NCI-H146 treated with DMSO at 0.1 percent for 48 hours (cell line): ENCODE results near the gene NPR2.

Experiments used
- DNase-seq: peaks from one replicate; lab custom pipeline; 2025; ENCODE audit not compliant: unreplicated experiment; lab: John Stamatoyannopoulos, UW

The NPR2 gene

DNA sequence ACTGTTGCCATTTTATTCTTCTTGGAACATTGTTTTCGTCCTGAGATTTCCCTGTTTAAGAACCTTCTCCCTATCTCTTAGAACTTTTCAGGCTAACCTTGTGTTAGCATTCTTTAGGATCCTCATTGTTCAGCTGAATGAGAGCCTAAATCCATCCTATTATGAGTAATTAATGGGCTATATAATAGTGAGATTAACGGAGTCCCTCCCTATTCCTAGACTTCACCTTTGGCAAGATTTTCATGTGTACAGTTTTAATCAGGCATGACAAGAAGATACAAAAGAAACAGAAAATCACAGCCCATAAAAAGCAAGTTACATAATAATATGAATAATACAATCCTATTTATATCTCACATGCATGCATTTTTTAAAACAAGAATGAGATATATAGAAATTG lies 28.2 kb upstream of the NPR2 start:
- no peak for DNase-seq

DNA sequence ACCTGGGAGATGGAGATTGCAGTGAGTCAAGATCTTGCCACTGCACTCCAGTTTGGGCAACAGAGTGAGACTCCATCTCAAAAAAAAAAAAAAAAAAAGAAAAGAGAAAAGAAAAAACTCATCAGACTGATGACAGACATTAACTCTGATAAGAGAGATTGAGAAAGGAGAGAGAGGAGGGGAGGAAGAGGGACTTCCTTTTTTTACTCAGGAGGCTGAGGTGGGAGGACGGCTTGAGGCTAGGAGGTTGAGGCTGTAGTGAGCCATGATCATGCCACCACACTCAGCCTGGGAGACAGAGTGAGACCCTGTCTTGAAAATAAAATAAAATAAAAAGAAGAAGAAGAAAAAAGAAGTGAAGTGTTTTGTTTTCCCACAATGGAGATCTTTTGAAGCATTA lies 27.6 kb upstream of the NPR2 start:
- no peak for DNase-seq

DNA sequence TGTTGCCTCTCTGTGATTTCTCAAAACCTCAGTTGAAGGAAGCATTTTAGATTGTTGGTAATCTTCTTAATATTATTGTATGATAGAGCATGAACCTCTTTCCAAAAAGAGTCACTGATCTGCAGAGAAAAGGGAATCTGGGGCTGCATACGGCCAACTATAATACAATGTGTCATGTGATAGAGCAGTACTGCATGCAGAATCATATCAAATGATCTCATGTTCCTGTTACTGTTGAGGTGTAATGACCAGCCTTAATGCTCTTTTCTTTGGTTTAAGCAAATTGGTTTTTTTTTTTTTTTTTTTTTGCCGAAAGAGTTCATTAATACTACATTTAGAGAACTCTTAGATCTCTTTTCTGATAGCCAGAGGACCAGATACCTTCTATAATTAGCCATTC lies 24.4 kb upstream of the NPR2 start:
- DNase-seq = no peak

DNA sequence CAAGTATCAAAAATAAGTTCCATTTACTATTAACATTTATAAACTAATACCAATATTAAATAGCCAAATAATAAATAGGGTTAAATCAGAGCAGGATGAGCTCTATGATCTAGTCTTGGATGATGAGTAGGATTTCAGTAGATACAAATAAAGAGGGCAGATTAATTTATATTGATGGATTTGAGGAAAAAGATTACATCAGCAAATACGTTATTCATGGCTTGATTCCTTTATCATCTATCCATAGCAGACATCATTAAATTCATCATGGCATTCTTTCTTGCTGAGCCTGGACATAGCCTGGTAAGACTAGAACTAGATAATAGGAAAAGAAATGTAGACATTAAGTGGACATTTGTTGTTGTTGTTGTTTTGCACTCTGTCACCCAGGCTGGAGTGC lies 23.9 kb upstream of the NPR2 start:
- no peak for DNase-seq

DNA sequence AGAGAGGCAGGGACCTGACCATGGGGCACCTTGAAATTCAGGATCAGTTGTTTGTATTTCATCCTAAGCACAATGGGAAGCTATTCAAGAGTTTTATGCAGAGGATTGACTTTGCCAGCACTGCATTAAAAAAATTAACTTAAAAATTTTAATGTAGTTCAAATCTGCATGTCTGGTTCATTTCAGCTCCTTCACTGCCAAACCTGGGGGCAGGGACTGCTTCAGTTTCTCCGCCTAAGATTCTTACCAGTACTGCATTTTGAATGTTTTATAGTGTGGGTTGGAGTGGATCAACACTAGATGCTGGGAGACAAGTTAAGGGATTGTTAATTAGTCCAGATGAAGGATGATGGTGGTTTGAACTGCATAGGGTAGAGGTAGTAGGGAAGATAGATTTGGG lies 21.6 kb upstream of the NPR2 start:
- no peak for DNase-seq

DNA sequence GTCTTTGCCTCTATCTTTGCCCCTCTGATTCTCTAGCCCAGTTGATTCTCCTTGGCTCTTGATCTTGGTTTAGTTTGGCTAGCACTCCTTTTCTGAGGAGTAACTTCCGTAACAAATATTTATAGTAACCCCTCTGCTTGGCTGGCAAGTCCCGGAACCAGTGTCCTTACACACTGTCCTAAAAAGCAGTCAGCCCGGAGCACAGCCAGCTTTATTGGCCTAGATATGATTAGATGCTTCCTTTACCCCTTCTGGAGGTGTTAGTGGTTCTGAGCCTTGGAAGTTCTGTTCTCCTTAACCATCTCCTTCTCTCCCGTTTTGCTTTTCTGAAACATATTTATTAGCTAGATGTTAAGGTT lies 20.3 kb upstream of the NPR2 start:
- no peak for DNase-seq

DNA sequence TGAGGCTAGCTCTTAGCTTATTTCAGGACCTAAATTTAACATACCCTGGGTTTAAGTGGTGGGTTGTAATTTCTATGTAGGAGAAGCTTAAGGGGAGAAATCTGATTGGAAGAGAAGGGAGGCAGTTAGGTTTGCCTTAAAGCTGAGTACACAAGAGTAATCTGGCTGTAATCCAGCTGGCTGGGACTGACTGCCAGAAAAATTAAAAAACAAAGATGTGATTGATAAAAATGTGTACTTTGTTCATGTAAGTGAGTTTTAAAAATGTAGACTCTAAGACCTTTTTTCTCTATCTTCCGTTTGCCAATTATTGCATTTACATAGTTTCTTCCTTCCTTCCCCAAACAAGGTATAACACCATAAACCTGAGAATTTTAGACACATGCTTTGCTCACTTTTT lies 19.9 kb upstream of the NPR2 start:
- DNase-seq = peak; percentile 59

DNA sequence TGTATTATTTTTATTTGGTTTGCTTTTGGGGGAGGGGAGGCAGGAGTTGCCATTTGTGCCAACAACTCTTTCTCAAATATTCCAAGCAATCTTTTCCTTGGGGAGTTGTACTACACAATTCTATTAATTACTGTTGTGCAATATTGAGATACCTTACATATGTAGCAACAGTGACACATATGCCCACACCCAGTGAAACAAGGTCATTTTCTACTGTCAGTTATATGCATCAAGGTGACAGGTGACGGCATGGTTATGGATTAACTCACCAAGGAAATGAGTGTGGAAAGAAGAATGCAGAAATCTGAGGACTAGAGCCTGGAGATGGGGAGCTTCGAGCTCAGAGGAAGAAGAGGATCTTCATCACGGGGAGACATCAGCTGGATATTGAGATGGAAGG lies 19.4 kb upstream of the NPR2 start:
- no peak for DNase-seq

DNA sequence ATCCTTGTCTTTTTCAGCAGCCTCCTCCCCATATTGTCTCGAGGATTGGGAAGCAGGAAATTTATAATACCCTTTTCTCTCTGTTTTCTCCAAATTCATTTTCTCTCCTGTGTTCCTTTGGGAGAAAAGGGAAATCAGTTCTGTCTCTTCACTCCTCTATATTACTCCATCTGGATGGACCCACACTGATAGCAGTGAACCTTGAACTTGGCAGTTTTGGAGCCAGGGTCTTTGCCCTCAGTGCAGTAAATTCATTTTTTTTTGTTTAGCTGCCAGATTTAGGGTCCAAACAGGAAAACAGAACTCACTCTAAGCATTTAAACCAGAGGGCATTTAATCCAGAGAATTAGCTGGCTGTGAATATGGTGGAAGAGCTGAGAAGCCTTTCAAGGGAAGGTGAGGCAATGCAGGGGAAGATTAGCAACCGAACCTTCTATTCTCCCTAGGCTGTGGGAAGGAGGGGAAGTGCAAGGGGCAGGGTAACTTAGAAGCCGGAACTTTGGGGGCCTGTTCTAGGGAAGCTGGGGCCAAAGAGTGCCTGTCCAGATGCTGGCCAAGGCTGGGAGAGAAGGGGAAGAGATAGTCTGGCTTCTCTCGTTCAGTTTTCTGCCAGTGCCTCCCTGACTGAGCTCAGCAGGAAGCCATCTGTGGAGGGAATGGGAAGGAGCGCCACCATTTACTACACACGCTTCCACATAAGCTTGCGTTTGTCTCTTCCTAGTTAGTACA lies 16.3 kb upstream of the NPR2 start:
- DNase-seq = peak; percentile 61

DNA sequence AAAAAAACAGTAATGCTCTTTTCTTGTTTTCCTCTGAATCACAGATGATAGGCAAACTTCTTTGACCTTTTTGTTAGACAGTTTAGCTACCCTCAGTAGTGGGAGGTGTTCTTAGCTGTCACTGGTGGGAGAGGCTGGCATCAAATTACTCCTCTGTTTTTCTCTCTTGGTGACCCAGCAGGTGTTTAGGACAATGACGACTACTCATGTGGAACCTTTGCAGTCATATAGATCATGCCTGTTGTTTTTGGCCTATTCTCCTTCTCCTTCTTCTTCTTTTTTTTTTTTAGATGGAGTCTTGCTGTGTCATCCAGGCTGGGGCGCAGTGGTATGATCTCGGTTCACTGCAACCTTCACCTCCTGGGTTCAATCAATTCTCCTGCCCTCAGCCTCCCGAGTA lies 15.4 kb upstream of the NPR2 start:
- peak; percentile 98 for DNase-seq

DNA sequence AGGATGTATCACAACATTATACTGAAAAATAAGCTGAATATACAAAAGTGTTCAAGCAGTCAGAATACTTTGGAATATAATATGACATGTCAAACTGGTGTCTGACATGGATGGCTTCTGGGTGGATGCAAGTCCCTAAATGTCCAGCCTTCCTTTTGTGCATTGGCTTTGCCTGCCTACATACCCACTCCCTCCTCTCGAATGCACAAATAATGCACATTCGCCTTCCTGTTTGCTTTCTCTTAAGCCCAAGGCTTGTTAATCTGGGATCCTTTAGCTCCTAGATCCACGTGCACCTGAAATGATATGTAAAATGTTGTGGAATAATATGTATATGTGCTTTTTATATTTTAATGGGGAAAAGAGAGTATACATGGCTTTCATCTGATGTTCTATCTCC lies 12.9 kb upstream of the NPR2 start:
- DNase-seq = no peak

DNA sequence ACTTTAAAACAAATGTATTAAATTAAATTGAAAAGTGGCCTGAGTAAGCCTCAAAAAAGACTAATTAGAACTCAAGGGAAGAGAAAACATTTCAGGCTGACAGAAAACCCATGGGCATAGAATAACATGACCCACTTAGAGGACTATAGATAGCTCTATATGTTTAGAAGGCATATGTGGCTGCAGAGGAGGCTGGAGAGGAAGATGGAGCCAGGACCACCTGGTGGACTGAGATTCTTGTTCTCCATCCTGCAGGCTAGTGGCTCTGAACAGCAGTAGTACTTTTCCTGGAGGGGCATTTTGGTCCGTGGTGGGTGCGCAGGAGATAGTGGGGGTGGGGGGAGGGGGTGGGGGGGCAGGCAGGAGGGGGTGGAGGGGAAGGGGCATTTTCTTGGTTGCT lies 10.3 kb upstream of the NPR2 start:
- DNase-seq = no peak

DNA sequence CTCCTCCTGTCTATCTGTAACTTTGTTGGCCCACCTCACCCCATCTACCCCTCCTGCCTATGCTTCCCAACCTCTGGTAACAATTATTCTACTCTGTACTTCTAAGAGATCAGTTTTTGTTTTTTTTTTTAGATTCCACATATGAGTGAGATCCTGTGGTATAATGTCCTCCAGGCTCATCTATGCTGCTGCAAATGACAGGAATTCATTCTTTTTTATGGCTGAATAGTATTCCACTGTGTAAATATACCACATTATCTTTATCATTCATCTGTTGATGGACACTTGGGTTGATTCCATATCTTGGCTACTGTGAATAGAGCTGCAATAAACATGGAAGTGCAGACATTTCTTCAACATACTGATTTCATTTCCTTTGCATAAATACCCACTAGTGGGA lies 8.0 kb upstream of the NPR2 start:
- DNase-seq = no peak

DNA sequence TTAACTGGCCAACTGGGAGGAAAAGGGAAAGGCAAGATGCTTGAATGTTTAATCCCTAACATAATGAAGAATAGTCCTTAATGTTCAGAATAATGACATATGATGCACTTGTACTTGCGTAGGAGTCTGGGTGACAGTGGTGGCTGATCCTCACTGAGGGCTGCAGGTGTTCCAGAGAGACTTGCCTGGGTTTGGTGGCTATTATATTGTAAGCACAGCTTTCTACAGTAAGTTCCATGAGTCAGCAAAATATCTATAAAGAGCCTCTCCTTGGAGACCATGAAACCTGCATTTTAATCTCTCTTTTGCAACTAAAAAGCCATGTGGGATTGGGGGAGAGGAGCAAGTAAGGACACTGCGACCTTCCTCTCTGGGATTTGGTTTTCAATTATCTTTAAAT lies 1.9 kb upstream of the NPR2 start:
- no peak for DNase-seq

DNA sequence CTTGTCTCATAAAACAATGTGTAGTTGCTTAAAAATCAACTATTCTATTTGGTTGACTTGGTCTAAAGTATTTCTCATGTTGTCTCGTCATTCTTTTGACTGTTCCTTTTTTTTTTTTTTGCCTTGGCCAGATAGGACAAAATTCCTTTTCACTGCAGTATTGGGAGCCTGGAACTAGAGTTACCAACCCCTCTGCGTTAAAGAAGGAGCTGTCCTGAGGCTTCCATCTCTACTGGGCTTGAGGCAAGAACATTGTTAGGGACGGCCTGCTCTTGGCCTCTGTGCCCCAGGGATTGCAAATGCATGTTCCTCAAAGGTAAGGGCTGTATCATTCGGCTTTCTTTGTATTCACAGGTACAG lies 1.4 kb upstream of the NPR2 start:
- DNase-seq = no peak

DNA sequence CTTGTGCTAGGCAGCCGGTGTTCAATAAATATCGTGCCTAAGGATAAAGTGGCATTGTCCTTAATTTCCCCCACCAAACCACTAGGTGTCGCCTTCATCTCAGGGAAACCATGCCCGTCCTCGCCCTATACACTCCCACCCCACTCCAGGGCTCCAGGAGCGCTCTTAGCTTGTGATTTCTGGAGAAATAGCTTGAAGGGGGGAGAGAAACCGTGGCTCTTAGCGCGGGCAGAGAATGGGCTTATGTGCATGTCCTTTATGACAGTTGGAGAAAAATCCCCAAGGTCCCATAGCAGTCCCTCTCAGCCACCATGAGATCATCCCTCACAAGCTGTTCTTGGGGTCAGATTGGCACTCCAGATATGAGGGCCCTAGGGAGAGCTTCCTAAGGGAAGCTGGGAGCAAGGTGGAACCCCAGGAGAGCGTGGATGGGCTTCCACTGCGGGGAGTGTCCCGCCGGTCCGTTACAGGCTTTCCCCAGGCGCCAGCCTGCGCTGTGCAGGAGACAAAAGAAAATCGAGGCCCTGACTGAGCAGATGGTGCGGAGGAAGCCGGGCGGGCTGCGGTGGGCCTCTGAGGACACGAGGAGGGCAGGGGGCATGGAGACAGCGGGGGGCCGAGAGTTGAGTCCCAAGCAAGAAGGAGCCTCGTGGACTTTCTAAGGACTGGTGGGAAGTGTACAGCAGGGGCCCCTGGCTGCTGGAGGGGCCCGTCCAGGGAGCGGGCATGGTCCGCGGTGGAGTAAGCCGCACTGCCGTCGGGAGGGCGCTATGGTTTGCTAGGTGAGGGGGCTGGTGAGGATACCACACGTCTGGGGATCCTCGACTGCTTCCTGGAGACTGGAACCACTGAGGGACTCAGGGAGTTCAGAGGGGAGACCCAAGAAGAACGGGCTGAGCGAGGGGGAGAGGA lies 750 bp upstream of the NPR2 start:
- DNase-seq = peak; percentile 69

DNA sequence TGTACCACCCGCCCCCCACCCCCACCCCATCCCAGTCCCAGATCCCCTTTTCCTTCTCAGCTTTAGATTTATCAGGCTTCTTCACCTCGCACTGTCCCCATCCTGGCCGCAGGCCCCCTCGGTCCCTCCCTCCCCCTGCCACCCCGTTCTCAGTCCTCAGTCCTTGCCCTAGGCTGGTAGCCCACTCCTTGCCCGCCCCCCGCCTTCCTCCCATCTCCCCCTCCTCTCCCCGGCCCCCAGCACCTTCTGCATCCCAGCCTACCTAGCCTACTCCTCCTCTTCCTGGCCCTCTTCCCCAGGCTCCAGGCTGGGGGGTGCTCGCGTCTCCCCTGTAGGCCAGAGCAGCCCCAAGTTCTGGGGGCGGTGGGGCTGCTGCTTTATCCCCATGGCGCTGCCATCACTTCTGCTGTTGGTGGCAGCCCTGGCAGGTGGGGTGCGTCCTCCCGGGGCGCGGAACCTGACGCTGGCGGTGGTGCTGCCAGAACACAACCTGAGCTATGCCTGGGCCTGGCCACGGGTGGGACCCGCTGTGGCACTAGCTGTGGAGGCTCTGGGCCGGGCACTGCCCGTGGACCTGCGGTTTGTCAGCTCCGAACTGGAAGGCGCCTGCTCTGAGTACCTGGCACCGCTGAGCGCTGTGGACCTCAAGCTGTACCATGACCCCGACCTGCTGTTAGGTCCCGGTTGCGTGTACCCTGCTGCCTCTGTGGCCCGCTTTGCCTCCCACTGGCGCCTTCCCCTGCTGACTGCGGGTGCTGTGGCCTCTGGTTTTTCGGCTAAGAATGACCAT lies 828 bp downstream of the NPR2 start:
- no peak for DNase-seq

DNA sequence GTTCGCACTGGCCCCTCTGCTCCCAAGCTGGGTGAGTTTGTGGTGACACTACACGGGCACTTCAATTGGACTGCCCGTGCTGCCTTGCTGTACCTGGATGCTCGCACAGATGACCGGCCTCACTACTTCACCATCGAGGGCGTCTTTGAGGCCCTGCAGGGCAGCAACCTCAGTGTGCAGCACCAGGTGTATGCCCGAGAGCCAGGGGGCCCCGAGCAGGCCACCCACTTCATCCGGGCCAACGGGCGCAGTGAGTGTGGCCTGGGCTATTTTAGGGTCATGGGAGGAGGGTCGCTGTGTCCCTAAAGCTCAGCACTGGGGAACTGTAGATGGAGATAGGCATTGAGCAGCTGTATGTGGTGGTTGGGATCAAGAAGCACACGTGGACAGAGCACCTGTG lies 1.4 kb downstream of the NPR2 start:
- DNase-seq = no peak

DNA sequence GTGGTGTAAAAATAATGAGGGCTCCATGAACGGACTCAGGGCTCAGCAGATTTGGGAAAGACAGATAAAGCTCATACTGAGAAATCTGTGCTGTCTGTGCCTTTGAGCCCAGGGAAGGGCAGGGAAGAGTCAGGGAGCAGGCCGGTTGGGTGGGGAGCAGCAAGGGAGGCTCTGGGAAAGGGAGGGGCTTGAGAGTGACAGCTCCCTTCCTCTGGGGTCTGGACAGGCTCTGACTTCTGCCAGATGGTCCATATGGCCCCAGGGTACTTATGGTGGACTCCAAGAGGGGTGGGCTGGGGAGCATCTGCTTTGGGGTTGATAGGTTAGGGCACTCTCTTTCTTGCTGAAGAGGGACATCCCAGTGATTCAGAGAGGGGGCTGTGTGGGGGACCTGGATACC lies 2.1 kb downstream of the NPR2 start:
- no peak for DNase-seq

DNA sequence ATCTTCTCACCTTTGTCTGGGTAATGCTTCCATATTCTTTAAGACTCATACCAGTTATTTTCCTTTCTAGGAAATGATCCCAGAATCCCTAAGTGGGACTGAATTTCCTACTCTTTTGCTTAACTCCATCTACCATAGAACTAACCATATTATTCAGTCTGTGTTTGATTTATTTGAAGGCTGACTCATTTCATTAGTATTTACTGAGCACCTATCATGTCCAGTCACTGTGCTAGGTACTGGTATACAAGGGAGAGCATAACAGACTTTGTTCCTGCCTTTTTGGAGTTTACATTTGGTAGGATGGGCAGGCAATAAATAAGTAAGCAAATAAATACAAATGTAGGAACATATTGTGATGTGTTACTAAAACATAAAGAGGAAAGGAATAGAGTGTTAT lies 4.3 kb downstream of the NPR2 start:
- no peak for DNase-seq

DNA sequence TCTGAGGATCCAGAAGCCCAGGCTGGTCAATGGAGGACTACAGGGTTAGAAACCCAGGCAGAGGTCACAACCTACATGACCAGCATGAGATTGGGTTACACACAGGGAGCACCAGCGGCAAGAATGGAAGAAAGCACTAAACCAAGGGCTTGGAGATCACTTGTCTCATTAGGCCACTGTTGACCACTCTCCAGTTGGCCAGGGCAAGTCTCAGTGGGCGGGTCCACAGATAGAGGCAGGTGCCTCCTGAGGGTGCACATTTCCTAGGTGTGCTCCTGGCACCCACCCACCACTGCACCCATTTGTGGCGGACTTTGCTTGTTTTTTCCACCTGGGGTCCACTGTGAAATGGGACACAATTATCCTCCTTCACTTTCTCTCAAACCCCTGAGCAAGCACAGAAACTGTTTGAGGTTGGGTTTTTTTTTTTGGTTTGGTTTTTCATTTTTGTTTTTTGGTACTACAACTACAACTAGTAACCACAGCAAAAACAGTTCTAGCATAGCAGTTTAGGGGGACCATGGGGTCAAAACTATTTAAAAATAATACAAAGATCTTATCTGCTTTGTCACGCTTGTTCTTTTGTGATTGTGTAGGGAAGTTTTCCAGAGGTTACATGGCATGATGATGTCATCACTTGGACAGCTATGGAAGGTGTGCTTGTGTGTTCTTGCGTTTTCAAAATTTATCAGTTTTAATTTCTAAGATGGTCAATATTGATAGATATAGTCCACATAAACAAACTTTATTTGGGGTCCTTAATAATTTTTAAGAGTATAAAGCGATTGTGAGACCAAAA lies 6.1 kb downstream of the NPR2 start:
- no peak for DNase-seq
